AG04450 (cell line): ENCODE results near the gene RRAGB. TPM values are rescaled to one million over a fixed set of nuclear protein-coding genes. Genes with fewer than 3 reads are reported as not detected.
"Not testable (repeated sequence)": the region's sequence is repeated elsewhere in the genome, so short reads cannot be mapped to it uniquely, and the experiment has no call there.

Source experiments
- CTCF ChIA-PET: fragments of 300-600, 350-600 bp; formaldehyde crosslinking; extraction: SDS; loops from one replicate; lab custom pipeline; 2022; ENCODE audit warnings: antibody characterized with exemption, inconsistent platforms; lab: Charles Lee
- POLR2A ChIA-PET: fragments of 350-600 bp; formaldehyde crosslinking; extraction: SDS; loops from one replicate; lab custom pipeline; 2021; ENCODE audit warnings: antibody characterized with exemption, inconsistent platforms; lab: Yijun Ruan, JAX
- DNase-seq: peaks from one replicate; pipeline ENCODE4 v3.0.0-alpha.2; 2011; ENCODE audit warnings: low read depth, low spot score
- H3K27ac ChIP-seq: one replicate; pipeline ENCODE4 v1.5.1; 2012; ENCODE audit warnings: low read depth, low read length, control low read depth
- H3K27me3 ChIP-seq: one replicate; pipeline ENCODE4 v1.6.0; 2012; ENCODE audit warnings: low read length; ENCODE audit not compliant: control insufficient read depth, insufficient read depth
- H3K4me3 ChIP-seq: 2 replicates; pipeline ENCODE4 v1.5.1; 2011; ENCODE audit warnings: mild to moderate bottlenecking, low read depth, low read length, control low read depth
- H3K9me3 ChIP-seq: 2 replicates; pipeline ENCODE4 v1.5.1; 2012; ENCODE audit warnings: low read length; ENCODE audit not compliant: control insufficient read depth, insufficient read depth
- CTCF ChIP-seq: IDR thresholded peaks from 2 replicates; pipeline ENCODE4 v1.5.1; 2011; ENCODE audit warnings: low read depth, low read length, control low read depth, inconsistent platforms
- polyA plus RNA-seq: library from polyadenylated mRNA; depleted of rRNA; stranded (reverse); fragments of >200 nt; gene quantifications from 2 replicates; pipeline ENCODE4 v1.2.3, GENCODE V29; 2011

Gene RRAGB
- polyA plus RNA-seq, 1 experiment = 43.9 TPM

- no peak overlapping the region for H3K27ac ChIP-seq
- CTCF ChIA-PET = no interaction called here
- no peak for DNase-seq
- H3K9me3 ChIP-seq = no peaks in the 10 kb centered on the region
- TF ChIP-seq CTCF = no peak
- H3K27me3 ChIP-seq = no peaks in the 10 kb centered on the region
- POLR2A ChIA-PET = no interaction called here
- H3K4me3 ChIP-seq = no peak overlapping the region
Measured at GRCh38 chrX:55767100-55767499, 49.6 kb downstream of the RRAGB start.

DNA sequence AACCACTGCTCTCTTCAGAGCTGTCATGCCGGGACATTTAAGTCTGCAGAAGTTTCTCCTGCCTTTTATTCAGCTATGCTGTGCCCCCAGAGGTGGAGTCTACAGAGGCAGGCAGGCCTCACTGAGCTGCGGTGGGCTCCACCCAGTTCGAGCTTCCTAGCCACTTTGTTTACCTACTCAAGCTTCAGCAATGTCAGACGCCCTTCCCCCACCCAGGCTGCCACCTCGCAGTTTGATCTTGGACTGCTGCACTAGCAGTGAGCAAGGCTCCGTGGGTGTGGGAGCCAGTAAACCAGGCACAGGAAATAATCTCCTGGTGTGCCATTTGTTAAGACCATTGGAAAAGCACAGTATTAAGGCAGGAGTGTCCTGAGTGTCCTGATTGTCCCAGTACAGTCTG is 56.9 kb downstream of the RRAGB start:
- DNase-seq, H3K27me3 ChIP-seq, CTCF ChIA-PET, H3K27ac ChIP-seq, POLR2A ChIA-PET, H3K9me3 ChIP-seq, H3K4me3 ChIP-seq: not testable (repeated sequence)

GRCh38 chrX:55777596-55777995 is 60.0 kb downstream of the RRAGB start:
- Histone ChIP-seq H3K9me3 (no peaks in the 10 kb centered on the region), H3K4me3 (no peak overlapping the region), H3K27me3 (no peaks in the 10 kb centered on the region), H3K27ac (no peak overlapping the region)
- DNase-seq = no peak
- CTCF ChIA-PET = no interaction called here
- POLR2A ChIA-PET = no interaction called here
- TF ChIP-seq CTCF = no peak

DNA sequence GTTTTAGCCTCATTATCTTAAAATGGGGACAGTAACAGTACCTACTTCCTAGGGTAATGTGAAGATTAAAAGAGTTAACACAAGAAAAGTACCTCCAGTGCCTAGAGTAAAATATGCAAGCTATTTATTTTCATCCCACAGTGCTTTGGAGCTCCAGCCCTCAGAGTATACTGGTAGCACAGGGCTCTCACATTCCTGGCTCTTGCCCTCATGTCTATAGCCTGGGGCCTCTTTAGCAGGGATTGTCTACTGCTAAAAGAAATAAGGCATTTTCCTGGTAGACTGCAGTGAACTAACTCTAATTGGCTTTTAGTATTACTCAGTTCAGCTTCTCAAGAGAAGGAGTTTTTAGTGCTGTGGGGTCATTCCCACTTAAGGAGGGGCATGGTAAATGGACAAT is 60.8 kb downstream of the RRAGB start:
- no peak for DNase-seq
- Histone ChIP-seq H3K27ac (no peak overlapping the region), H3K4me3 (no peak overlapping the region), H3K9me3 (no peaks in the 10 kb centered on the region), H3K27me3 (no peaks in the 10 kb centered on the region)
- no peak for TF ChIP-seq CTCF
- ChIA-PET CTCF (no interaction called here), POLR2A (no interaction called here)

GRCh38 chrX:55783723-55784122 is 66.2 kb downstream of the RRAGB start:
- Histone ChIP-seq H3K4me3 (no peak overlapping the region), H3K27me3 (no peaks in the 10 kb centered on the region), H3K27ac (no peak overlapping the region), H3K9me3 (no peaks in the 10 kb centered on the region)
- DNase-seq = no peak
- TF ChIP-seq CTCF = no peak
- CTCF ChIA-PET = no interaction called here
- POLR2A ChIA-PET = no interaction called here

DNA sequence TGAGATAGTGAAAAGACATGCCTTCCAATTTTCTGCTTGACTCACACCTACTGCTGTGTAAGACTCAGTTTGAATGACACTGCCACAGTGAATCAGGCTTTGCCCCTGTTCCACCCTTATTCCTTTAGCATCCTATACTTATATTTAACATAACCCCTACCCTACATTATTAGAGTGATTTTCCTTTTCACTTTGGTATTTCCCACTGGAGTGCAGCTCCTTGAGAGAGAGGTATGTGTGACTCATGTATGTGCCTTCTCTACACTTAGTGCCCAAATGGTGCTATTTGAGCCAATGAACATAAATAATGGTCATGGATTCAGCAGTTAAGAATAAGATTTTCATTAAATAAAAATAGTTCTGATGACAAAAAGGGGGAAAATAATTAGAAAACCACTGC is 69.5 kb downstream of the RRAGB start:
- CTCF ChIA-PET = no interaction called here
- POLR2A ChIA-PET = no interaction called here
- Histone ChIP-seq H3K27ac (no peak overlapping the region), H3K27me3 (no peaks in the 10 kb centered on the region), H3K4me3 (no peak overlapping the region), H3K9me3 (no peaks in the 10 kb centered on the region)
- DNase-seq = no peak
- no peak for TF ChIP-seq CTCF
